Measurements from ENCODE around the gene DNAJC30. TPM values are rescaled to one million over a fixed set of nuclear protein-coding genes. Genes with fewer than 3 reads are reported as not detected.
"Not testable (repeated sequence)": the region's sequence is repeated elsewhere in the genome, so short reads cannot be mapped to it uniquely, and the experiment has no call there.

The DNAJC30 gene
- total and polyA plus RNA-seq, 2 donors from 2014 or later, result 15.0 to 28.6 TPM

DNA sequence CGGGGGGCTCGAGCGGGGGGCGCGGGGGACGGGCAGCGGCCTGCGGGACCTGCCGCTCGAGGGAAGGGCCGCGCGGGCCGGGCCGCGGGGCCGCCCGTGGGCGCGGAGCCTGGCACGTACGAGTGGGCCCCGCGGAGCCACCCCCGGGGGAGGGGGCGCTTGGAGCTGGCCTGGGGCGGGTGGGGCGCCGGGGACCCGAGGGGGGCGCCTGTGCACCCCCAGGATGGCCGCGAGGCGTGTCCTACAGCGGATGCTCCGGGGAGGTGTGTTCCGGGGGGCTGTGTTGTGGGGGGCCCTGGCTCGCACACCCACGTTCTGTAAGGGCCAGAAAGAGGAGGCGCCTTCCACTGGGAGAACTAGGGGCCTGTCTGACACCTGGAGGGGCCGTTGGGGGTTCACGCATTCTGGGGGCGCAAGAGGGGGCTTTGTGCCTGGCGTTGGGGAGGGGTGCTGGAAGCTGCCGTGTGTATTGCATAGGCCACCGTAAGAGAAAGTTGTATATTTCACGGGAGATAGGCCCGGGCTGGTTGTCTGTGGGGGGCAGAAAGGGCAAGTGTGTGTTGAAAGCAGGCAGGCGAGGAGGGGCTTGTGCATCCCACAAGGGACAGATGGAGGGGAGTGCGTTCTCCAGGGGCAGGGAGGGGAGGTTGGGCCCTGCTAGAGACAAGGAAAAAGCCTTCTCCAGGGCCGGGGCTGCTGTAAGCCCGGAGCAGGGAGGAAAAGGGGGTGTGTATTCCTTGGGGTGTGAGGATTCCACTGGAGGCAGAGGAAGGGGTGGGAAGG is 15.0 kb downstream of the DNAJC30 start:
- H3K27ac ChIP-seq (ENCODE audit: low read depth in 2 of 2, low read length in 2 of 2), result peak overlapping the region; percentile 71 to 86
- peak overlapping the region; percentile 65 to 77 (median 76) for H3K4me3 ChIP-seq (ENCODE audit: low read length in 3 of 3)
- H3K4me1 ChIP-seq (ENCODE audit: control insufficient read depth in 2 of 3, insufficient read depth in 2 of 3, low read depth in 1 of 3, low read length in 3 of 3), result peaks cover 0 to 6% (median 4%) of the 10 kb centered on the region in 3 donors
- intact Hi-C loops (cut with DNase I), result no loop called here
- DNase-seq (peak in 4 of 5 donors; percentile 45 to 75 (median 61)), FAIRE-seq (no peak)
- no peaks in the 10 kb centered on the region for H3K27me3 ChIP-seq (ENCODE audit: control insufficient read depth, insufficient read depth, low read length)
- peak overlapping the region; percentile 11 to 70 (median 55) for H3K9ac ChIP-seq (ENCODE audit: low read length in 3 of 3)
- TF ChIP-seq, protein P1, sequence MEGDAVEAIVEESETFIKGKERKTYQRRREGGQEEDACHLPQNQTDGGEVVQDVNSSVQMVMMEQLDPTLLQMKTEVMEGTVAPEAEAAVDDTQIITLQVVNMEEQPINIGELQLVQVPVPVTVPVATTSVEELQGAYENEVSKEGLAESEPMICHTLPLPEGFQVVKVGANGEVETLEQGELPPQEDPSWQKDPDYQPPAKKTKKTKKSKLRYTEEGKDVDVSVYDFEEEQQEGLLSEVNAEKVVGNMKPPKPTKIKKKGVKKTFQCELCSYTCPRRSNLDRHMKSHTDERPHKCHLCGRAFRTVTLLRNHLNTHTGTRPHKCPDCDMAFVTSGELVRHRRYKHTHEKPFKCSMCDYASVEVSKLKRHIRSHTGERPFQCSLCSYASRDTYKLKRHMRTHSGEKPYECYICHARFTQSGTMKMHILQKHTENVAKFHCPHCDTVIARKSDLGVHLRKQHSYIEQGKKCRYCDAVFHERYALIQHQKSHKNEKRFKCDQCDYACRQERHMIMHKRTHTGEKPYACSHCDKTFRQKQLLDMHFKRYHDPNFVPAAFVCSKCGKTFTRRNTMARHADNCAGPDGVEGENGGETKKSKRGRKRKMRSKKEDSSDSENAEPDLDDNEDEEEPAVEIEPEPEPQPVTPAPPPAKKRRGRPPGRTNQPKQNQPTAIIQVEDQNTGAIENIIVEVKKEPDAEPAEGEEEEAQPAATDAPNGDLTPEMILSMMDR (IDR thresholded peaks at IDR 0.05; ENCODE audit: borderline replicate concordance, extremely low read depth, insufficient read depth), result no peak
- H3K9me3 ChIP-seq (ENCODE audit: control insufficient read depth in 2 of 3, insufficient read depth in 1 of 3, low read length in 3 of 3), result peaks cover 0 to 1% (median 0%) of the 10 kb centered on the region in 3 donors
- H3K36me3 ChIP-seq (ENCODE audit: control insufficient read depth in 2 of 3, insufficient read depth in 3 of 3, low read length in 3 of 3), result no peaks in the 10 kb centered on the region

DNA sequence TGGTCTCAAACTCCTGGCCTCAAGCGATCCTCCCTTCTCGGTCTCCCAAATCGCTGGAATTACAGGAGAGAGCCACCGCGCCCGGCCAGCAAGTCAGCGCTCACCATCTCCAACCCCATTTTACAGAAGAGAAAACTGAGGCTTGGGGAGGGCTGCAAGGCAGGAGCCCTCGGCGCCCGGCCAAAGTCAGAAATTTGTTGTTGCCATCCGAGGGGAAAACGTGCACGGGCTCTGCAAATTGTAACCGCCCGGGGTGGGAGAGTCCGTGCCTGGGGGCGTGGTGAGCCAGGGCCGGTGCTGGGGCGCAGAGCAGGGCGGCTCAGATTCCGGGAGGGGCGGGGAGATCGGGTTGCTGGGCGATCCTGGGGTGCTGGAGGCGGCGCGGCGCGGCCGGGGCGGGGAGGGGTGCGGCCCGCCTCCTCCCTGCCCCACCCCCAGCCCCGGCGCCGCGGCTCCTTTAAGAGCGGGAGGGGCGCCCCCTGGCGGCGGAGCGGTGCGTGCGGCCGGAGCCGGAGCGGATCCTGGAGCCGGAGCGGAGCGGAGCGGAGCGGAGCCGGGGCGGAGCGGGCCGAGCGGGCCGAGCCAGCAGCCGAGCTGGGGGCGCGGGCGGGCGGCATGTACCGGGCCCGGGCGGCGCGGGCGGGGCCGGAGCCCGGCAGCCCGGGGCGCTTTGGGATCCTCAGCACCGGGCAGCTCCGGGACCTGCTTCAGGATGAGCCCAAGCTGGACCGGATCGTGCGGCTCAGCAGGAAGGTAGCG is 15.7 kb downstream of the DNAJC30 start, which contains the start of gene VPS37D:
VPS37D (plus strand) TSS at position 488 of the 759 bp plus-strand sequence; CDS start at position 616, 128 bp downstream.
- H3K9me3 ChIP-seq (ENCODE audit: control insufficient read depth in 2 of 3, insufficient read depth in 1 of 3, low read length in 3 of 3), result peaks cover 0 to 7% (median 0%) of the 10 kb centered on the region in 3 donors
- peaks cover 0 to 6% (median 4%) of the 10 kb centered on the region in 3 donors for H3K4me1 ChIP-seq (ENCODE audit: control insufficient read depth in 2 of 3, insufficient read depth in 2 of 3, low read depth in 1 of 3, low read length in 3 of 3)
- H3K27ac ChIP-seq (ENCODE audit: low read depth in 2 of 2, low read length in 2 of 2), result peak within 1 kb of the TSS; percentile 71 to 86
- TF ChIP-seq, protein P1 (IDR thresholded peaks at IDR 0.05; ENCODE audit: borderline replicate concordance, extremely low read depth, insufficient read depth), result peak; percentile 91
- H3K4me3 ChIP-seq (ENCODE audit: low read length in 3 of 3), result peak within 1 kb of the TSS; percentile 65 to 77 (median 76)
- H3K9ac ChIP-seq (ENCODE audit: low read length in 3 of 3), result peak within 1 kb of the TSS; percentile 11 to 70 (median 55)
- intact Hi-C loops (cut with DNase I), result no loop called here
- FAIRE-seq (no peak), DNase-seq (peak; percentile 93 to 96 (median 94))
- no peaks in the 10 kb centered on the region for H3K36me3 ChIP-seq (ENCODE audit: control insufficient read depth in 2 of 3, insufficient read depth in 3 of 3, low read length in 3 of 3)
- H3K27me3 ChIP-seq (ENCODE audit: control insufficient read depth, insufficient read depth, low read length), result no peaks in the 10 kb centered on the region

DNA sequence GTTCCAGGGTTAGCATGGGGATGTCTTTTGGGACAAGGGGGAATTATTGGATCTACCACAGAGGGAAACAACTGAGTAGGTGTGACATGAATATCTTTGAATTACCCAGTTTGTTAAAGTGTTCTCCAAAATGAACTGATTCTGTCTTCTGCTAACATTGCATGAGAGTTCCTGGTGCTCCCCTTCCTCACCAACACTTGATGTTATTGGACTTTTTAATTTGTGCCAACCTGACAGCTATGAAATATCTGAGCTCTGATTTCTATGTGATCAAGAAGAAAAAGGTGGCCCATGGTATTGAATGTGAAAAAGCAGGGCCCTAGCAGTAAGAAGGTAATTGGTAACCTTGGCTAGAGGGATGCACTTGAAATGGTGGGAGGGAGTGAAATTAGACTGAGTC is 20.2 kb downstream of the DNAJC30 start:
- TF ChIP-seq, protein P1 (IDR thresholded peaks at IDR 0.05; ENCODE audit: borderline replicate concordance, extremely low read depth, insufficient read depth), result no peak
- Histone ChIP-seq H3K9ac (ENCODE audit: low read length in 3 of 3) (no peak overlapping the region), H3K27ac (ENCODE audit: low read depth in 2 of 2, low read length in 2 of 2) (no peak overlapping the region), H3K27me3 (ENCODE audit: control insufficient read depth, insufficient read depth, low read length) (no peaks in the 10 kb centered on the region), H3K4me3 (ENCODE audit: low read length in 3 of 3) (no peak overlapping the region), H3K36me3 (ENCODE audit: control insufficient read depth in 2 of 3, insufficient read depth in 3 of 3, low read length in 3 of 3) (no peaks in the 10 kb centered on the region), H3K4me1 (ENCODE audit: control insufficient read depth in 2 of 3, insufficient read depth in 2 of 3, low read depth in 1 of 3, low read length in 3 of 3) (peaks cover 0 to 4% (median 0%) of the 10 kb centered on the region in 3 donors), H3K9me3 (ENCODE audit: control insufficient read depth in 2 of 3, insufficient read depth in 1 of 3, low read length in 3 of 3) (peaks cover 0 to 7% (median 0%) of the 10 kb centered on the region in 3 donors)
- intact Hi-C loops (cut with DNase I), result no loop called here
- no peak for DNase-seq
- no peak for FAIRE-seq

DNA sequence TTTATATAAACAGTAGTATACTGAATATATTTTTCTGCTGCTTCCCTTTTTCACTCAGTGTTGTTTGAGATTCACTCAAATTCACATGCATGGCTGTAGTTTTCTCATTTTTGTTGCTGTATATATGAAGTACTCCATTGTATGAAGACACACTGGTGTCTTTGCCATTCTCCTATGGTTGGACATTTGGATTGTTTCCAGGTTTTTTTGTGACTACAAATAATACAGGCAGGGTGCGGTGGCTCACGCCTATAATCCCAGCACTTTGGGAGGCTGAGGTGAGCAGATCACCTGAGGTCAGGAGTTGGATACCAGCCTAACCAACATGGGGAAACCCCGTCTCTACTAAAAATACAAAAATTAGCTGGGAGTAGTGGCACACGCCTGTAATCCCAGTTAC is 22.7 kb downstream of the DNAJC30 start:
- H3K9ac ChIP-seq (ENCODE audit: low read length in 3 of 3); H3K9me3 ChIP-seq (ENCODE audit: control insufficient read depth in 2 of 3, insufficient read depth in 1 of 3, low read length in 3 of 3); intact Hi-C loops (cut with DNase I); H3K4me1 ChIP-seq (ENCODE audit: control insufficient read depth in 2 of 3, insufficient read depth in 2 of 3, low read depth in 1 of 3, low read length in 3 of 3); H3K27ac ChIP-seq (ENCODE audit: low read depth in 2 of 2, low read length in 2 of 2); H3K36me3 ChIP-seq (ENCODE audit: control insufficient read depth in 2 of 3, insufficient read depth in 3 of 3, low read length in 3 of 3); H3K27me3 ChIP-seq (ENCODE audit: control insufficient read depth, insufficient read depth, low read length); DNase-seq; H3K4me3 ChIP-seq (ENCODE audit: low read length in 3 of 3); FAIRE-seq: not testable (repeated sequence)

Measured in kidney (tissue), 14 donors.